HG03520 (cell line): Measurements from ENCODE around the gene DNMT3L.
A peak's percentile ranks its signal among the peaks of the same experiment; 100 is the strongest.
"Not testable (repeated sequence)": the region's sequence is repeated elsewhere in the genome, so short reads cannot be mapped to it uniquely, and the experiment has no call there.

Experiments
- ATAC-seq: cut with Tn5 transposase; IDR thresholded peaks from one replicate; pipeline ENCODE4 v1.9.1; 2021; ENCODE audit warnings: mild to moderate bottlenecking, moderate library complexity; ENCODE audit not compliant: unreplicated experiment

The DNMT3L gene

DNA sequence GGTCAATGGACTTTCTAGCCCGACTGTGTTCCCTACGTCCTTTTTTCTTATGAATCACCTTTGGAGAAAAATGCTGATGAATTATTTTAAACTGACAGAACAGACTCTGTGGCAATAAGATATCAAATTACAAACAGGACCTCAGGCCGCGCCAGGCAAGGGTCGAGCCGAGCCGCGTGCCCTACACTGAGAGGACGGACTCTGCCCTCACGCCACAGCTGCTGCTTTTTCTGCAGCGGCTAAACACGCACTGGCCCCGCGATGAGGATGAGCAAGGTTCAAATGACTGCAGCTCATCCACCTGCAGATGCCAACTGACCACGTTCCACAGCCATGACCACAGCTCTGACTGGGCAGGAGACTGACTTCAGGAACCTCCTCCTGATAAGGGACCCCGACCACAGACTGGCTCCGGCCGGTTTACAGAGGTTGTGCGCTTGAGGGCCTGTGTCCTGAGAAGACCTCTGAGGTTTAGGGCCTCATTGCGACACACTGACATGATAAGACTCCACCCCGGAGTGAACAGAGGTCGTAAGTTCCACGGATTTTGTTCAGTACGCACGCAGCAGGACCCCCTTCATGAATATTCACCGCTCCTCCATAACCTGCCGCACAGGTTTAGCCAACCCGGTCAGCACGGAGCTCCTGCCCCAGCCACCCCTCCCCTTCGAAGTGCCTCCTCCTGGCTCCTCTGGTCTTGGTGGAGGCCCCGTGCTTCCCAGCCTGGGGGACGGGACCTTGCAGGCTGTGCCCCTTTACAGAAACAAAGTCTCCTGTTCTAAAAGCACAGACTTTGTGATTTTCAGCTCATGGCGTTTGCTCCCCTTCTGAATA is 12.3 kb downstream of the DNMT3L start:
- not testable (repeated sequence) for ATAC-seq

DNA sequence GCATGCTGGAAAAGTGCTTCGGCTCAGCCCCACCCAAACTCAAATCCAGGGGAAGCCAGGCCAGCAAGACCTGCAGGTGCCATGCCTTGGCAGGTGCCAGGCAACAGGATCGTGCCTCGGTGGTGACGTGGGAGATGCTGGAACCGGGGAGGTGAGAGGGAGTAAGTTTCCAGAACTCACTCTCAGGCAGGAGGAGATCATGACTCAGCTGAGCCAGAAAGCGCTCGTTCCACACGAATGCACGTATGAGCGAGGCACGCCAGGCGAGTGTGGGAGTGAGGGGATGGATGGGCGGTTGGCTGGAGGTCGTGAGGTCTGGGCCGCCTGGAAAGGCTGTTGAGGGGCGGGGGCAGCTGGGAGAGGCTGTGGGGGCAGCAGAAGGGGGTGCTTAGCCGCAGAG is 13.8 kb downstream of the DNMT3L start:
- ATAC-seq, result not testable (repeated sequence)

DNA sequence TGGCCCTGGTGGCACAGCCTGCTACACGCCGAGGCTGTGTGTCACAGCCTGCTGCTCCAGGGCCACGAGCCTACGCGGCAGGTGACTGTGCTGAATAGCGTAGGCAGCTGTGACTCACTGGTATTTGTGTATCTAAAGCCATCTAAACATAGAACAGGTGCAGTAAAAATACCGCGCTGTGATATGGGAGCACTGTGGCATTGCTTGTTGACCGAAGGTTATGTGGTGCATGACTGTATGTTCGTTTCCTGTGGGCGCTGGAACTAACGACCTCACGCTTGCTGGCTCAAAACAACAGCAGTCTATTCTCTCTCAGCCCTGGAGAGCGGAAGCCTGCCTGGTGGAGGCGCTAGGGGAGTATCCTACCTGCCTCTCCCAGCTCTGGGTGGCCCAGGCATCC is 17.7 kb downstream of the DNMT3L start:
- ATAC-seq, result peak; percentile 46

DNA sequence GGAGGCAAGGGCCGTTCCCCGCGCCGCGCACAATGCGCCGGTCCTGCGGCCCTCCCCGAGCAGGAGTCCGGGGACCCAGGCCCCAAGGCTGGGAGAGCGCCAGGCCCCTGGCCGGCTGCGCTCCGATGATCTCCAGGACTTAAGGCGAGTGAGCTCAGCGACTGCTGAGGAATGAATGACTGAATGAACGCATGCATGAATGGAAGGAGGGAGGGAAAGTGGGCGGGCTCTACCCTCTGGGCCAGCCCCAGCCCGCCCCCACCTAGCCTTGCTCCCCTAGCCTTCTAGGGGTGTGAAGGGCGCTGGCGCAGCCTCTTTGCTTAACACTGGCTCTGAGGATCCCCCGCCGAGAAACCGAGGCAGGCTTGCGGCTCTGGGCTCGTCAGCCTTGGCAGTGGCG is 20.4 kb downstream of the DNMT3L start:
- ATAC-seq, result not testable (repeated sequence)

DNA sequence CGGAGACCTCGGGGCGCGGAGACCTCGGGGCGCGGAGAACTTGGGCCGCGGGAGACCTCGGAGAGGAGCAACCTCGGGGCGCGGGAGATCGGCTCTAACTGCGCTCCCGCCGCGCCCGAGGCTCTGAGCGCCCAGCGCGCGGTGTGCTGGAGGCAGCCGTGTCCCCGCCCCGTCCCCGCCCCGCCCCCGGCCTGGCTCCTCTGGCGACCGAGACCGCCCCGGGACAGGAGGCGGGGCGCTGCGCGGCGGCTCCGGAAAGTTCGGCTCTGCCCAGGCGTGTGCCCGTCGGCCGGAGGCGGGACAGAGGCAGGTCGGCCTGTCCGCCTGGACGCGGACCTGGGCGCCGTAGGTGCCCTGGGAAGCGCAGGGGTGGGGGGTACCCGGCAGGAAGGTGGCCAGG is 20.9 kb downstream of the DNMT3L start, which contains the start of gene ICOSLG:
Gene ICOSLG (minus strand): TSS at position 102 of the 400 bp plus-strand sequence. CDS start 126 bp downstream, outside the sequence.
- not testable (repeated sequence) for ATAC-seq

DNA sequence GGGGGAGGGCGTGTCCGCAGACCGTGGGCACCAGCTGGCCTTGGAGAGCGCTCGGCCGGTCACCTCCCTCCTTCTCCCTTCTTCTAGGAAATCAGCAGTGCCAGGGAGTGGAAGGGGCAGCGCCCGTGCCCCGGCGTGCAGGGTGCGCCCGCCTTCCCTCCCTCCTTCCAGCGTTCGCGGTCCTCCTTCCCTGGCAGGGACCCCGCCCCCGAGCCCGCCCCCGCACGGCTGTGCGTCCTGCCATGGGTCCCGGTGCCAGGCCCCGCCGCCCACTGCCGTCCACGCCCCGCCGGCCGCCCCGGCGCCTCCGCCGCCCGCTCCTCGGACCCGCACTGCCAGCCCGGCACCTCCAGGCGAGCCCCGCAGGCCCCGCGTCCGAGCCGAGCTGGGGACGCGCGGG is 21.3 kb downstream of the DNMT3L start:
- not testable (repeated sequence) for ATAC-seq

DNA sequence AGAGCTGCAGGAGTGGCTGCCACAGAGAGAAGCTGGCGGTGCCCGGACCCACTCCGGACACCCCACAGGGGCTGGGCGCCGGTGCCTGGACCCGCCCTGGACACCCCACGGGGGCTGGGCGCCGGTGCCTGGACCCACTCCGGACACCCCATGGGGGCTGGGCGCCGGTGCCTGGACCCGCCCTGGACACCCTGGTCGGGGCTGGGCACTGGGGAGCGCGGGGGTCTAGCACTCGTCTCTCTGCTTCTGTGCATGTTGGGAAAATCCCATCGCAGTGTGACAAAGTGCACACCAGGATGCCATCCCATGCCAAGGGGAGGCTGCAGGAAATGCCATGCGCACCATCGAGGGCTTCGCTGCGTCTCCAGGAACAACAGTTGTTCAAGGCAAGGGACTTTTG is 32.1 kb downstream of the DNMT3L start:
- ATAC-seq, result not testable (repeated sequence)

DNA sequence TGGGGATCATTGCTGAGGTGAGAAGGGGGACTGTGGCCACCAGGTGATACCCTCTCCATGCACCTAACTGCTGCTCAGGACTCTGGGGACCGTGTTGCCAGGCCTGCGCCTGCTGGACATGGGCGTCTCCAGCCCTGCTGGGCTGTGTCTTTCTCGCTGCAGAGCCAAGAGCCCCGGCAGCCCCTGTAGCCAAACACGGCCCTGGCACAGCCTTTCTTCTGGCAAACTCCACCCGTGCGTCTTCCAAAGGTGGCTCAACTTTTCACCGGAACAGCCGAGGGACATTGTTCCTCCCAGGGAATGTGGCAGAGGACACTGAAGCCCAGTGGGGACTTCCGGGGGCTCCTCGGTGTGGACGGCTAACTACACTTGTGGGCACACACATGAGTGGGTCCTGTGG is 33.6 kb downstream of the DNMT3L start:
- ATAC-seq, result not testable (repeated sequence)

DNA sequence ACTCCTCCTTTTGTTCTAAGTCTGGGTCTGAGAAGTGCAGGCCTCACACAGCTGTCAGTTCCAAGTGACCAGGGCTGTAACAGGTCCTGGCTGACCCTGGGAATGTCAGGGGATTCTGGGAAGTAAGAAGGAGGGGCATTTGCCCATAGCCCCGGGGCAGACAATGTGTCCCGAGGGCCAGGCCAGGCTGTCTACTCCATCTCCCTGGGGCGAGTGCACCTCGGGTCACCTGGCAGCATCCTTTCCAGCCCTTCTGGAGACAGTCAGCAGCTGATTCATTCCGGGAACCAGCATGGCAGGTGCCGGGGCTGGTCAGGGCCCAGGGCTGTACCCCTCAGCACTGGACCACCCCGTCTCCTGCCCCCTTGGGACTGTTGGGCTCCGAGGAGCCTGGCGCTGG is 34.1 kb downstream of the DNMT3L start:
- not testable (repeated sequence) for ATAC-seq

DNA sequence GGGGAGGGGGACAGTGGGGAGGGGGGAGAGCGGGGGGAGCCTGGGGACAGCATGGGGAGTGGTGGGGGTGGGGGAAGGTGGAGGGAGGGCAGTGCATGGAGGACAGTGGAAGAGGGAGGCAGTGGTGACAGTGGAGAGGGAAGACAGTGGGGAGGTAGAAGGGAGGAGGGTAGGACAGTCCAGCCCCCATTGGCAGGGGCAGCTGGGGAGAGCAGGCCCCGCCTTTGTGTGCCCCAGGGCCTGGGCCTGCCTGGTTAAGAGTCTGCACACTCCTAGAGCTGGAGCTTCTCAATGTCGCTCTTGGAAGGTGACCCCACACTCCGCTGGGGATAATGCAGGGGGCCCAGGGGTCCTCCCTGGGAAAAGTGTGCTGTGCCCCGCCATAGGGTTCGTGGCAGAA is 36.1 kb downstream of the DNMT3L start:
- ATAC-seq, result not testable (repeated sequence)

DNA sequence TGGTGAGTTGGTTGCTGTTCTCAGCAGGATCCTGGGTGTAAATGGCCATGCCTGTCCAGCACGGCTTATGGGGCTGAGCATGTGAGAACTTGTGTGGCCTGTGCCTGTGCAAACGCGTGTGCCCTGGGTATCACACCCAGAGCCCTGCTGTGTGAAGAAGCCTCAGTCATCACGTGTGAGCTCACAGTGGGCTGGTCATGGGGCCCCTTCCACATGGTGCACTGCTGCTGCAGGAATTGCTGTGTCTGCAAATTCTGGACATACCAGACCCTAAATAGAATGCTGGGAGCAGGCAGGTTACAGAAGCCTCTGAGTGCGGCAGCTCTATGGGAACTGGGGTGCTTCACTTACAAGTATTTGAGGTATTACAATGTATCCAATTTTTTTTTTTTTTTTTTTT is 38.4 kb downstream of the DNMT3L start:
- ATAC-seq, result not testable (repeated sequence)

DNA sequence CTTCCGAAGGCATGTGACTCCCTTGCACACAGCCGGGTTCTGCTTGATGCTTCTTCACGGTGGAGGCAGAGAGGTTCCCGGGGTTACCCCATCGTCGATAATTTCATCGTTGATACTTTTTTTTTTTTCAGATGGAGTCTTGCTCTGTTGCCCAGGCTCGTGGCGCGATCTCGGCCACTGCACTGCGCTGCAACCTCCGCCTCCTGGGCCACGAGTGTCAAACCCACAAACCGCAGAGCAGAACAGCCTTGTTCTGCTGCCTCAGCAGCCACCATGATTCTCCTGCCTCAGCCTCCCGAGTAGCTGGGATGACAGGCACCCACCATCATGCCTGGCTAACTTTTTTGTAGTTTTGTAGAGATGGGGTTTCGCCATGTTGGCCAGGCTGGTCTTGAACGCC is 41.0 kb downstream of the DNMT3L start:
- not testable (repeated sequence) for ATAC-seq

DNA sequence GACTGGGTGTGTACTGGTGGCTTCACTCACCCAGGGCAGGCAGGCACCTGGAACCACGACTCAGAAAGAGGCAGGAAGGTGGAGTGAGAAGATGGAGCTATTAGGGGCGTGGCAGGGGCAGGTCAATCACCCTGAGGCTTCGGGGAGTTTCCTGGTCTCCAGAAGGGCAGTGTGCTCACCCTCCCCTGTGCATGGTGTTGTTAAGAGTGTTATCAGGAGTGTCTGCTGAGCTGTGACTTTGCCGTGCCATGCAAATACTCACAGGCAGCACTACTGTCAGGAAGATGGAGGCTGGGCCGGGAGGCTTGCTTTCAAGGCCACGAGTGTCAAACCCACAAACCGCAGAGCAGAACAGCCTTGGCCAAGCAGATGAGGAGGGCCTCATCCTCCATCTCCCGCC is 43.2 kb downstream of the DNMT3L start:
- not testable (repeated sequence) for ATAC-seq

DNA sequence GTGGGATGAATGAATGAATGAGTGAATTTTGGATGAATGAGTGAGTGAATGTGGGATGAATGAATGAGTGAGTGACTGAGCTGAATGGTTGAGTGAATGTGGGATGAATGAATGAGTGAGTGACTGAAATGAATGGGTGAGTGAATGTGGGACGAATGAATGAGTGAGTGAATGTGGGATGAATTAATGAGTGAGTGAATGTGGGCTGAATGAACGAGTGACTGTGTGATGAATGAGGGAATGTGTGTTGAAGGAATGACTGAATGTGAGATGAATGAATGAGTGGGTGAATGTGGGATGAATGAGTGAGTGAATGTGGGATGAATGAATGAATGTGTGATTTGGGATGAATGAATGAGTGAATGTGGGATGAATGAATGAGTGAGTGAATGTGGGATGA is 49.7 kb downstream of the DNMT3L start:
- ATAC-seq, result not testable (repeated sequence)

DNA sequence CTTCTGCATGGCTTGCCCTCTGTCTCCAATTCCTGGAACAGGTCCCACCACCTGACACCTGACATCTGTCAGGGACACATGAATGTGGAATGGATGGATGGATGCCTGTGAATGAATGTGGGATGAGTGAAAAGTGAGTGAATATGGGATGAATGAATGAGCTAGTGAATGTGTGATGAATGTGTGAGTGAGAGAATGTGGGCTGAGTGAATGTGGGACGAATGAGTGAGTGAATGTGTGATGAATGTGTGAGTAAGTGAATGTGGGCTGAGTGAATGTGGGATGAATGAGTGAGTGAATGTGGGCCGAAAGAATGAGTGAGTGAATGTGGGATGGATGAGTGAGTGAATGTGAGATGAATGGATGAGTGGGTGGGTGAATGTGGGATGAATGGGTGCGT is 50.1 kb downstream of the DNMT3L start:
- ATAC-seq, result not testable (repeated sequence)

DNA sequence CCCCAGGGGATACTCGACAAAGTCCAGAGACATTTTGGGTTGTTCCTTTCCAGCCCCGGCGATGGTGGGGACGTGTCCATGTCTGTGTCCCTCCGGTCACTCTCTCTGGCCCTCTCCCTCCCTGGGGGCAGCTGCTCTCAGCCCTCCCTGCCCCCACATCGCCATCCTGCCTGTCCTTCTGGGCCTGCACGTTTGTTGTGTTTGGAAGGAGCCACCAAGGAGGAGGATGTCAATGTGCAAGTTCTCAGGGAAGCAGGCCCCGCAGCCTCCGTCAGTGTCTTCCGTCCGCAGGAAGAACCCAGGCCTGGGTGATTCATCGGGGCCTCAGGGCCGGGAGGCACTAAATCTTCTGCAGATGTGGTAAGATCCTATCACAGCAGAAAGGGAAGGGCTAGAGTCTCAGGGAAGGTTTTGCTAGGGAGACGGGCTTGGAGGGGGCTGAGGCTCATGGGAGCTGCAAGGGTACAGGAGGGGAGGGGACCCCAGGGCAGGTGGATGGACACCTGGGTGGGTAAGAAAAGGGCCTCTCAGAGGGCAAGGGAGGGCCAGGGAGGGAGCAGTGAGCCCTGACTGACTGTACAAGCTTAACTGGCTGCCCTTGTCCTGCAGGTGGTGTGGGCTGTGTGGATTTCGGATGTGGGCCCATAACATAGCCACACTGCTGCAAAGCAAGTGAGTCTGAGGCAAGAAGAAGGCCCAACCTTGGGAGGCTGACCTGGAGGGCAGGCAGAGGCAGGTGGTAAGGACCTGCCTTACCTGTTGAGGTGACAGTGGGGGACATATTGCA is 53.6 kb downstream of the DNMT3L start:
- not testable (repeated sequence) for ATAC-seq

DNA sequence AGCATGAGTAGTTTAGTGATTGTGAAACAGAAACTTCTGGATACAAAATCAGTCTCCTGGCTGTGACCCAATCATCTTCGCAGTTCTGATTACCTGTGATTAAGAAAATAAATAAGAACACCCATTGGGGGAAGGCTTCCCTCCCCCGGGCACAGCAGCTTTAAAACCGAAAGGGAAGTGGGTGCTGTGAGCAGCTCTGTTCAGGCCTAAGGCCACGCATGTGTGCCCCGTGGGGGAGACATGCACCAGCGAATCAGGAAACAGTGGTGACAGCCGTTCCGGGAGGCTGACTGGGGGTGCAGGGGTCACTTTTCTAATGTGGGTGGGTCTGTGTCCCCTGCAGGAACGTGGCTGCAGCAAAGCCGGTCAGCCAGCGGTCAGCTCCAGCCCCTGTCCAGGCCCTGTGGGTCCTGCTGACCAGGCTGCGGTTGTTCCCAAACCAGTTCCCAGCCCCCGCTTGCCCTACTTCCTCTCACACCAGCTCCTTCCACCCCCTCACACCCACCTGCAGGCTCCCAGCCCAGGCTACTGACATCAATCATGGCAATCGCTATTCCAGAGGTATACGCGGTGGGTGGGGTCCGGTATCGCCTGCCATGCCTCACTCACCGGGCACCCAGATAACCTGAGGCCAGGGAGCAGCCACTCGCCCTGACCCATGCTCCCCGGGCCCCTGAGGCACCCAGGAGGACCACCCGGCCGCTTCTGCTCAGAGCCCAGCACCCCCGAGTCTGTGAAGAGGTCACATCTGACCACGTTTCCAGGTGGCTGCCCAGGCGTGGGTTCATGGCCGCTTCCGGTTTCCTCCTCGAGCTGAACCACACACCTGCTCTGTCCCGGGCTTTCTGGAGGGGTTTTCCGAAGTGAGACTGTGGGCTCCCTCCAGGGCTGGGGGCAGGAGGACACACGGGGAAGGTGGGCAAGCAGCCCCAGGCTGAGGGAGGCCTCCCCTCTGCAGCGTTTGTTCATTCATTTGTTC is 54.7 kb downstream of the DNMT3L start:
- not testable (repeated sequence) for ATAC-seq

DNA sequence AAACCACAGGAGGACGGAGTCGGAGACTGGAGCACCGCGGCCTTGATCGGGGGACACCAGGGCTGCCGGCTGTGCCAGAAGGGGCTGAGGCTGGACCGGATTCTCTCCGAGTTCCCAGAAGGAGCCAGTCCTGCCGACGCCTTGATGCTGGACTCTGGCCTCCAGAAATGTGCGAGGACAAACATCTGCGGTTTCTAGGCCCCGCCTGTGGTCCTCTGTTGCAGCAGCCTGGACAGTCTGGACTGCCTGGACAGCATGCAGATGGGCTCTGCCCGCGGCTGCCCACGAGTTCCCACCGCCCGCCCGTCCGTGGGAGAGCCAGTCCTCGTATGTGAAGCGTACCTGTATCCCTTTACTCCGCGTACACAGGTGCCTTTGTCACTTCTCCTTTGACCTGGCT is 55.5 kb downstream of the DNMT3L start:
- ATAC-seq, result not testable (repeated sequence)

DNA sequence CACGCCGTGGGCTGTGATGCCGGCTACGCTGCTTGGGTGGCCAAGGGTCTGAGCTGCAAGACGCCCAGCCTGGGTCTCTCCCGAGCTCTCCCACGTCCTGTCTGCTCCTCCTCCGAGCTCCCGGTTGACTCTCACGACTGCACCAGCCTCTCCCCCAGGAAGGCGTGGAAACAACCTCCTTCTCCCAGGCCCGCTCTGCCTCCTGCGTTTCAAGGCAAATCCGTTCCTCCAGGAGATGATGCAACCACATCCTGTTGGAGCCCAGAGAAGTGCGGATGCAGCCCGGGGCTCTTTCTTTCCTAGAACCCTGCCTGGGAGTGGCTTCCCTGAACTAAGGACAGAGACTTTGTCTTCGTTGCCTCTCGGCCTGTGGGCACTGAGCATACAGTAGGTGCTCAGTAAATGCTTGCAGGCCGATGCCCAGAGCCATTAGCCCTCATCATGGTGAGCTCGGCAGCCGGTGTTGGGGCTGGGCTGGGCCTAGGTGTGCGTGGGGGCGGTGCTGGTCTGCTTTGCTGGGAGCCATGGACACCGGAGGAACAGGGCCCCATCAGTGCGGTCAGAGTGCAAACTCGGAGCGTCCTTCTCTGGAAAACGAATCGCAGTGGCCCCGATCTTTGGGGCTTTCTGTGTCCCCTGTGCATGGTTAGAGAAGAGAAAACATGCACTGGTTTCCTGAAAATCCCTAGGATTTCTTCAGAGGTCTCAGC is 59.0 kb downstream of the DNMT3L start:
- not testable (repeated sequence) for ATAC-seq

DNA sequence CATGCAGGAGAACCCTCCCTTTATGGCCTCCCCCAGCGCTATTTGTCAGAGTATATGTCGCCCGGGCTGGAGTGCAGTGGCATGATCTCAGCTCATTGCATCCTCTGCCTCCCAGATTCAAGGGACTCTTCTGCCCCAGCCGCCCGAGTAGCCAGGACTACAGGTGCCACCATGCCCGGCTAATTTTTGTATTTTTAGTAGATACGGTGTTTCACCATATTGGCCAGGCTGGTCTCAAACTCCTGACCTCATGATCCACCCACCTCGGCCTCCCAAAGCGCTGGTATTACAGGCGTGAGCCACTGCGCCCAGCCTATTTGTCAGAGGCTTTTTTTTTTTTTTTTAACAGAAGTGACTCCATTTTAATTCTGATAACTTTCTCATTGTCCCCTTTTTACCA is 61.7 kb downstream of the DNMT3L start:
- not testable (repeated sequence) for ATAC-seq
